Activated CD4-positive, alpha-beta memory T cell treated with anti-CD3 and anti-CD28 coated beads for 36 hours (primary cell): ENCODE results near the gene GLI3. TPM values are rescaled to one million over a fixed set of nuclear protein-coding genes. Genes with fewer than 3 reads are reported as not detected.

ENCODE experiments used
- CTCF ChIA-PET: fragments of 350-600 bp; sonication (Branson Sonifier 250); formaldehyde crosslinking; loops from one replicate; lab custom pipeline; 2021; ENCODE audit warnings: antibody characterized with exemption, inconsistent platforms; lab: Charles Lee
- POLR2A ChIA-PET: fragments of 350-600 bp; sonication (Branson Sonifier 250); formaldehyde crosslinking; loops from one replicate; lab custom pipeline; 2021; ENCODE audit warnings: antibody characterized with exemption; lab: Charles Lee
- DNase-seq: peaks from one replicate; pipeline ENCODE4 v3.0.0-alpha.2; 2020
- H3K27ac Mint-ChIP-seq: one replicate; pipeline ENCODE4 v1.8.0; 2021; ENCODE audit warnings: mixed read lengths
- H3K27me3 Mint-ChIP-seq: one replicate; pipeline ENCODE4 v1.8.0; 2021; ENCODE audit warnings: mixed read lengths
- H3K36me3 Mint-ChIP-seq: one replicate; pipeline ENCODE4 v1.8.0; 2021; ENCODE audit warnings: mixed read lengths
- H3K4me1 Mint-ChIP-seq: one replicate; pipeline ENCODE4 v1.8.0; 2021; ENCODE audit warnings: low read depth, mixed read lengths
- H3K4me3 Mint-ChIP-seq: one replicate; pipeline ENCODE4 v1.8.0; 2021; ENCODE audit warnings: mild to moderate bottlenecking, mixed read lengths
- H3K9me3 Mint-ChIP-seq: one replicate; pipeline ENCODE4 v1.8.0; 2021; ENCODE audit warnings: mixed read lengths
- intact Hi-C: fragments of 100-400 bp; cut with micrococcal nuclease; formaldehyde crosslinking; loops from one replicate; pipeline ENCODE4 v1.15.1; 2023
- total RNA-seq, 2 experiments: library from RNA; stranded (reverse); gene quantifications; one replicate each; pipeline ENCODE4 v1.2.3, GENCODE V29; 2021

GLI3 gene
- total RNA-seq, 2 experiments from 2014 or later, result 0.02 TPM; not detected in 1

DNA sequence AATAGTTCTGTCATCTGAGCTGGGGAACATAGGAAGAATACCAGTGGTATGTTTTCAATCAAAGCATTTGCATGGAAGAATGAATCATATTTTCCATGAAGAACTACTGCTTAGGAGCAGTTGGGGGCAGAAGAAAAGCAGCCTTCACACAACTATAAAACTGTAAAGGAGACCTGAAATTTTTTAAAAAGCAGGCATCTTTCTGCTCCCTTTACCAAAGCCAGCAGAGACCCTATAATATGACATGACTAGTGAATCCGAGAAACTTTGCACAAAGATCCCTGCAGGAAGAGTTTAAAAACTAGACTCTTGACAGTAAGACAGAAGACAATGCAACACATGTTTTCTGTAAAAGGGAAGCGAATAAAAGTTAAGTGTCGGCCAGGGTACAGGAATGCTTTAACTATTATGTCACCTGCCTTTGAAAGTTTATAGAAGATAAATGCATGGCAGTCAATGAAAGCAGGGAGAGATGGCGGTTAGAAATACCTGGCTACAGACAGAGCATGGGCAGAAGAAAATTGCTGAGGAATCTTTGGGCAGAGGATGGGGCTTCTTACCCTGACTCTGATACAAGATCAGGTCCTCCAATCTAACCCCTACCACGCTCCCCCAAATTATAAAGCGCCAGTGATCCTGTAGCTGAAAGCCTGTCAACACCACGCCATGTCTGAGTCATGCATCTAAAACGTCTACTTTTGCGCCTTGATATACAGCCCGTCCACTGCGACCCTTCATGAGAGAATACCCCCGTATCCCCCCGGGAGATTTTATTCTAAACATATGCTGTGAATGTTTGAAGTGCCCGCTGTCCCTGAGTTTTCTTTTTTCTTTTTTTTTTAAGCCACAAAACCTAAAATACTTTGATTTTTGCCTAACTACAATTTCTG, 93.1 kb downstream of the GLI3 start:
- Mint-ChIP-seq H3K36me3 (no peaks in the 10 kb centered on the region), H3K27me3 (no peaks in the 10 kb centered on the region), H3K9me3 (no peaks in the 10 kb centered on the region), H3K27ac (no peak overlapping the region), H3K4me3 (no peak overlapping the region), H3K4me1 (no peaks in the 10 kb centered on the region)
- DNase-seq, result no peak
- ChIA-PET POLR2A (no interaction called here), CTCF (no interaction called here)
- intact Hi-C loops, result no loop called here

DNA sequence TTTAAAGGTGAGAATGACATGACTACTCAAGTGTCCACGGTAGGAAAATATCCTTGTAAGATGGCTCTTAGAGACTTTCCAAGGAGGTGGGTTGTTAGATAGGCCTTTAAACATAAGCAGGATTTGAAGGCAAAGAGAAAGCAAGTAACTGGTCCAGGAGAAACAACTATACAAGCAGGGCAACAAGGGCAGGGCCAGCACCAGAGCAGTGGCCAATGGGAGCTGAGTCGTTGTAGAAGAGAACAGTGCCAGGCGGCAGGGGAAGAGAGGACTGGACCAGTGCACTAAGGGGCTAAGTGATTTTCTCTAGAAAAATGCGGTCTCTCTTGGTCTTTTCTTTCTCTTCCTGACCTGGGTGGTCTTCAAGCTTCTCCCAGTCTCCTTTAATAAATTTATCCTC, 94.9 kb downstream of the GLI3 start:
- H3K9me3 Mint-ChIP-seq, result no peaks in the 10 kb centered on the region
- H3K4me3 Mint-ChIP-seq, result no peak overlapping the region
- H3K4me1 Mint-ChIP-seq, result no peaks in the 10 kb centered on the region
- intact Hi-C loops, result no loop called here
- DNase-seq, result no peak
- H3K36me3 Mint-ChIP-seq, result no peaks in the 10 kb centered on the region
- POLR2A ChIA-PET, result no interaction called here
- CTCF ChIA-PET, result no interaction called here
- H3K27me3 Mint-ChIP-seq, result peaks cover 3% of the 10 kb centered on the region
- H3K27ac Mint-ChIP-seq, result no peak overlapping the region

DNA sequence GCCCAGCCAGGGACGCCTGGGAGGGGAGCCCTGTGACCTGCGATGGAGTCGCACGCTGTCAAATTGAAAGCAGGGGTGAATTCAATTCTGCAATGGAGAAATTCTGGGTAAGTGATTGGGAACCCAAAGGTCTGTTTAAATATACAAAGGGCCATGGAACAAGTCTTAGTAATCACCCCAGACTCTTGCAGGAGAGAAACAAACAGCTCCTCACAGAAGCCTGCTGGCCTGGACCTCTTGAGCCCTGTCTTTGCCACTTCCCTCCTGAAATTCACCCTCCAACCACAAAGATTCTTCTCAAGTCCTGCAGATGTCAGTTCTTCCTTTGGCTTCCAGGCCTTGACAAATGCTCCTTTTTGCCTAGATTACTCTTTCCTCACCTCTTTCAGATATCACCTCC, 97.3 kb downstream of the GLI3 start:
- intact Hi-C loops, result no loop called here
- H3K27ac Mint-ChIP-seq, result no peak overlapping the region
- H3K36me3 Mint-ChIP-seq, result no peaks in the 10 kb centered on the region
- H3K27me3 Mint-ChIP-seq, result peaks cover 3% of the 10 kb centered on the region
- no peak for DNase-seq
- no peaks in the 10 kb centered on the region for H3K9me3 Mint-ChIP-seq
- no peaks in the 10 kb centered on the region for H3K4me1 Mint-ChIP-seq
- no peak overlapping the region for H3K4me3 Mint-ChIP-seq
- POLR2A ChIA-PET, result no interaction called here
- CTCF ChIA-PET, result interaction anchor here (1.2 kb wide), 1 partner anchor 199 kb away, joined by 3 read pairs; no protein-coding TSS in a partner anchor

DNA sequence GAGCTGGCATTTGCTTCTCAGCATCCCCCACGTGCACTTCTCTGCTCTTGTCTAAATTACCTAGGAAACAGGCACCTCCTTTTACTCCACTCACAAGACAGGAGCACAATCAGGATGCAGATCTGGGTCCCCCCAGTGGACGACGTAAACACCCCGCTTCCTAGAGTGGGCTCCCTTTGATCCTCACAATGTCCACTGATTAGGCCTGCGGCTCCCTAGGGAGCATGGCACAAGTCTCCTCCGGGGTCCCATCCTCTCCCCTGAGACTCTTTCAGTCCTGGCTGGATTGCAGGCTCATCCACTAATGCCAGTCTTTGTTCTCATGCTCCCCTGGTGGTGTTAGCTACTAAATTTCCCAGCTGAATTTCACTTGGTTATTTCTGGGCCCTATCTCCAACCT, 98.3 kb downstream of the GLI3 start:
- intact Hi-C loops, result no loop called here
- DNase-seq, result no peak
- H3K9me3 Mint-ChIP-seq, result no peaks in the 10 kb centered on the region
- POLR2A ChIA-PET, result interaction anchor here (0.7 kb wide), 1 partner anchor 88 kb away, joined by 6 read pairs; no protein-coding TSS in a partner anchor
- peaks cover 3% of the 10 kb centered on the region for H3K27me3 Mint-ChIP-seq
- H3K36me3 Mint-ChIP-seq, result no peaks in the 10 kb centered on the region
- CTCF ChIA-PET, result no interaction called here
- H3K4me3 Mint-ChIP-seq, result no peak overlapping the region
- H3K27ac Mint-ChIP-seq, result no peak overlapping the region
- H3K4me1 Mint-ChIP-seq, result no peaks in the 10 kb centered on the region

DNA sequence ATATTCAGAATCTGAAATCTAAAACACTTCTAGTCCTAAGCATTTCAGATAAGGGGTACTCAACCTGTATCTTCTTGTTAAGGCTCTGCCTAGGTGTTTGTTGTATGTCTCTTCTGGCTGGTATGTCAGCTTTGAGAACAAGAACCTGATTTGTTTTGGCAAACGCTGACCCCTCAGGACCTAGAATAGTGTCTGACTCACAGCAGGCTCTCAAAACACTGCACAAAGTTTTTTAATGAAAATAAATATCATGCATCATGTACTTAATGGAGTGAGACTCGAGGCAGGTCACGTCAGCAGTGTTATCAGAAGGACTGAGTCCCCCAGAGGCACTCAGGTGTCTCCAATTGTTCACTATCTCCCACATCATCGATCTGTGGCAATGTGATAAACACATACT, 99.1 kb downstream of the GLI3 start:
- DNase-seq, result no peak
- H3K4me3 Mint-ChIP-seq, result no peak overlapping the region
- H3K27me3 Mint-ChIP-seq, result peaks cover 3% of the 10 kb centered on the region
- H3K9me3 Mint-ChIP-seq, result no peaks in the 10 kb centered on the region
- intact Hi-C loops, result no loop called here
- POLR2A ChIA-PET, result no interaction called here
- H3K27ac Mint-ChIP-seq, result no peak overlapping the region
- H3K36me3 Mint-ChIP-seq, result no peaks in the 10 kb centered on the region
- no peaks in the 10 kb centered on the region for H3K4me1 Mint-ChIP-seq
- CTCF ChIA-PET, result no interaction called here

DNA sequence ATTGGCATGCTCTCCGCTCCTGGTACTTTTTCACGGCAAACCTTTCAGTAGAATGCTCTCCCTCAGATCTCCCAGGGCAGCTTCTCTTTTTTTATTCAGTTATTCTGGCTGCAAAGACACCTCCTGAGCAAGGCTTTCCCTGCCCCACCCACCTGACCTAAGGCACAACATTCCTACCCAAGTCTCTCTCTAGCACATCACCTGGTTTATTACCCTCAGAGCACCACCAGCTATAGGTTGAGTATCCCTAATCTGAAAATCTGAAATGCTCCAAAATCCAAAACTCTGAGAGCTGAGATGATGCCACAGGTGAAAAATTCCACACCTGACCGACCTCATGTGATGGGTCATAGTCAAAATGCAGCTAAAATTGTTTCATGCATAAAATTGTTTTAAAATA, 99.6 kb downstream of the GLI3 start:
- no peaks in the 10 kb centered on the region for H3K4me1 Mint-ChIP-seq
- H3K27me3 Mint-ChIP-seq, result peaks cover 3% of the 10 kb centered on the region
- ChIA-PET POLR2A (no interaction called here), CTCF (no interaction called here)
- intact Hi-C loops, result no loop called here
- H3K4me3 Mint-ChIP-seq, result no peak overlapping the region
- H3K27ac Mint-ChIP-seq, result no peak overlapping the region
- H3K36me3 Mint-ChIP-seq, result no peaks in the 10 kb centered on the region
- DNase-seq, result no peak
- H3K9me3 Mint-ChIP-seq, result no peaks in the 10 kb centered on the region

DNA sequence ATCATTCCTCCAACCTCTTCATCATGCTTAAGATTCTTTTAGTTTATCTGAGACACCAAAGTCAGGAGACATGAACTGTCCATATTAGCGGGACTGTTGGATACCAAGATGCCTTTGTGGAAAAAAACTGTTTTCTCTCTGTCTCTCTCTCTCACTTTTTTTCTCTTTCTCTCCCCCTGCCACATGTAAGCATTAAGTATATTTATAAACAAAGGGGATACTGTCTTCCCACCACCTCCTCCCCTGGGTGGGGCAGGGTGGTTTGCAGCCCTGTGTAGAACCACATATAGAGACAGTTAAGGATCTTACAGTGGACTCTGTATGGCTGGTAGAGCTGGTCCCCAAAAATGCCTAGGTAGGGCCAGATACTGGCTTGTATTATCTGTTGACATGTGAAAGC, 101.3 kb downstream of the GLI3 start:
- Mint-ChIP-seq H3K4me3 (no peak overlapping the region), H3K9me3 (no peaks in the 10 kb centered on the region), H3K27me3 (peaks cover 3% of the 10 kb centered on the region), H3K4me1 (no peaks in the 10 kb centered on the region), H3K36me3 (no peaks in the 10 kb centered on the region), H3K27ac (no peak overlapping the region)
- no peak for DNase-seq
- CTCF ChIA-PET, result no interaction called here
- POLR2A ChIA-PET, result no interaction called here
- intact Hi-C loops, result no loop called here

DNA sequence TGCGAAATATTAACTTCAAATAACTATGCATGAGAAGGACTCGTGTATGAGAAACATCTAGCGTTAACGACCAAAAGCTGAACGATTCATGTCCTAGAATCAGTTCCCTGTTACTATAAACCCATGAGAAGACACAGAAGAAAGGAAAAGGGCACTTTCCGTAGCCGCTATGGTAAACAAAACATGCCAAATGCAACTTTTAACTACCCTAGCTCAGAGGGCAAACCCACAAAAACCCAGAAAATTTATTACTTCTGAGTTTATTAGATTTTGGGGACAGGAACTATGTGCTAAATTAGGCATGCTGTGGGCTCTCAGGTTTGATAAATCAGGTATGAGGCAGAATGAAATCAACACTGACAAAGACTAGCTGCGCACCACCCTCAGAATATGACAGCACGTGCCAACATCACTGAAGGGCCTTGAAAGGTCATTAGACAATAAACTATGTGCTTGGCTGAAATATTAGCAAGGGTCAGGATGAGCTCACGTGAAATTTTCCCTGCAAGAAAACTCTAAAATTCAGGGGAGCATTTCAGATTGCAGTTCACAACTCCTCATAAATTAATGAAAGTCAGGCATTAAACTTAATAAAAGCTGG, 102.6 kb downstream of the GLI3 start:
- Mint-ChIP-seq H3K36me3 (no peaks in the 10 kb centered on the region), H3K4me3 (no peak overlapping the region), H3K27me3 (peaks cover 3% of the 10 kb centered on the region), H3K27ac (no peak overlapping the region), H3K4me1 (no peaks in the 10 kb centered on the region), H3K9me3 (no peaks in the 10 kb centered on the region)
- ChIA-PET CTCF (no interaction called here), POLR2A (no interaction called here)
- no peak for DNase-seq
- intact Hi-C loops, result no loop called here

DNA sequence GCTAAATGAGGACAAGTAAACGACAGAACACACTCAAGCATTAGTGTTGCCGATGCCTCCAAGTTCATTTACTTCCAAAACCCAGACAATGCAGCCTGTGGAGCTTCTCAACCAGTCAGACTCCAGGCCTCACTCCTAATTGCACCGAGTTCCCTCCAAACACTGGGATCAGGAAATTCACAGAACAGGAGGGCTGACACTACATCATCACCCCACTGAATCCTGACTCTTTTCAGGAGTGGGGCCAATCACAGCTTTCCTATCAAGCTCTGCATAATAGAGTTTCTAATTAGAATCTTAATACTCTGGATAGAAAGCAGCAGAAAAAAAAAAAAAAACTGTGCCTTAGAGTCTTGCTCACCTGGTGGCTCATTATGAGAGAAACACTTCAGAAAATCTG, 103.7 kb downstream of the GLI3 start:
- intact Hi-C loops, result no loop called here
- CTCF ChIA-PET, result no interaction called here
- no peak overlapping the region for H3K27ac Mint-ChIP-seq
- peaks cover 2% of the 10 kb centered on the region for H3K27me3 Mint-ChIP-seq
- no peak overlapping the region for H3K4me3 Mint-ChIP-seq
- H3K9me3 Mint-ChIP-seq, result no peaks in the 10 kb centered on the region
- no peaks in the 10 kb centered on the region for H3K4me1 Mint-ChIP-seq
- DNase-seq, result no peak
- H3K36me3 Mint-ChIP-seq, result no peaks in the 10 kb centered on the region
- POLR2A ChIA-PET, result no interaction called here

DNA sequence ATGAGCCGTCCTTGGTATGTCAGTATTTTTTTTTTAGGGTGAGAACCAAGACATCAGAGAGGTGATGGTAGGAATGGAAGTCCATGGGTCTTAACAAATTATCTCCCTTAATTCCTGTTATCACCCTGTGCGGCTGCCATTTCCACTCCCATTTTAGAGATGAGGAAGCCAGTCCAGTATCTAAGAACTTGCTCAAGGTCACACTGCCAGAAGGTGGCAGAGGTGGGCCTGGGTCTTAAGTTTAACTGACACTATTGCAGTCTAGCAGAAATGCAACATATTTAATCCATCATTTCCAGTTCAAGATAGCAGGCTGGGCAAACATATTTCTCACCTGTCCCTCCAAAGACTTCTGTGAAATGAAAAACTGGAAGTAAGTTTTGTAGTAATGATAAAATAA, 108.3 kb downstream of the GLI3 start:
- ChIA-PET POLR2A (no interaction called here), CTCF (no interaction called here)
- intact Hi-C loops, result no loop called here
- Mint-ChIP-seq H3K4me1 (no peaks in the 10 kb centered on the region), H3K36me3 (no peaks in the 10 kb centered on the region), H3K27me3 (no peaks in the 10 kb centered on the region), H3K4me3 (no peak overlapping the region), H3K27ac (no peak overlapping the region), H3K9me3 (no peaks in the 10 kb centered on the region)
- no peak for DNase-seq

DNA sequence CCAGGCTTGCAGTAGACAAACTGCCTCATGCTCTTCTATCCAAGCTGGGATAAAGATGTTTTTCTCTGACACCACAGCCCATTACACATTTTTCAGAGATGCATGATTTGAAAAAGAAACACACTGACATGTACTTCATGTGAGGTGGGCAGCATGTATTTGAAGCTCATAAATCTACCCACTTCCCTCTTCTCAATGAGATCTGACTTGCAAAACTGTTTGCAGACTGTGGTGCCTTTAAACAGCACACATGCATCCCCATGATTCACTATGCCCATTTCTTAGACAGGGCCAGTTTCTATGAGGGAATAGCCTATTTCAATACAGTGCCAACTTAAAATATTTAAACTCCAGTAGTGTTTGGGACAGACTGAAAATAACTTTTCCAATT, 109.8 kb downstream of the GLI3 start:
- intact Hi-C loops, result no loop called here

DNA sequence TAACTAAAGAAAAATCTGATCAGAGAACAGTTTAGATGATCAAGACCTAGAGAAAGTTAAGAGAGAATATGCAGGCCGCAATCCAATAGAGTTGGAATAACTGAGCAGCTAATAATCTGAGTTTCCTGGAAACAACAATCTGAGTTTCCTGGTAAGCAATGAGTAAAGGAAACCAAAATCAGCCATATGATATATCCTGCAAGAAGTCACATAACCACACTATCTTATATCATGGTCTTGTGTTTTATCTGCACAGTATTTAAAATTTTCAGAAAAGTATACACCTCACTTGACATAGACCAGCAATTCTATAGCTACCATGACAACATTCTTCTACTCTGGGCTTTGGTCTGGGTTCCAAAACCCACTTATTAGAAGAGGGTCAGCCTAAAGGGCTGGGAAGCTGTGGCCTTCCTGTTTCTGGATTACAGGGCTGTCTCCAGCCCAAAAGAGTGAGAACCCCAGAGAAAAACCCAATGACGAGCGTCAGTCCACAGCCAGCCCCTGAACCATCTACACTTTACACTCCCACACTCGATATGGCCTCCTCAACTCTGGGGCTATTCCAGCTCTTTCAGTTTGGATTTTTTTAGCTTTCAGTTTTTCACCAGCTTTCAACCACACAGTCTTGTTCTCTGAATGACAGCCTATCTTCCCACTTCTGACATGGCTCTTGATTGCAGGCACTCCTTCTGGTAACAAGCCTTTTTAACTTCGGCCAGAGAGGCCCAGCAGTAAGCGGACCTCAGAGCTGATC, 110.4 kb downstream of the GLI3 start:
- intact Hi-C loops, result no loop called here
- H3K36me3 Mint-ChIP-seq, result no peaks in the 10 kb centered on the region
- no peaks in the 10 kb centered on the region for H3K9me3 Mint-ChIP-seq
- H3K27ac Mint-ChIP-seq, result no peak overlapping the region
- ChIA-PET POLR2A (no interaction called here), CTCF (no interaction called here)
- H3K4me1 Mint-ChIP-seq, result no peaks in the 10 kb centered on the region
- no peaks in the 10 kb centered on the region for H3K27me3 Mint-ChIP-seq
- no peak overlapping the region for H3K4me3 Mint-ChIP-seq
- no peak for DNase-seq

More for the DNA sequence above, 109.8 kb downstream of the GLI3 start:
- H3K27me3 Mint-ChIP-seq, result no peaks in the 10 kb centered on the region
- no peaks in the 10 kb centered on the region for H3K4me1 Mint-ChIP-seq
- no peaks in the 10 kb centered on the region for H3K36me3 Mint-ChIP-seq
- H3K4me3 Mint-ChIP-seq, result no peak overlapping the region
- H3K27ac Mint-ChIP-seq, result no peak overlapping the region
- no peak for DNase-seq
- ChIA-PET CTCF (no interaction called here), POLR2A (no interaction called here)
- no peaks in the 10 kb centered on the region for H3K9me3 Mint-ChIP-seq
